VCaP (cell line): ENCODE results near the gene NDUFA5.

Experiments
- H3K27ac ChIP-seq: fragments of 450-650 bp; 2 replicates; pipeline ENCODE4 v1.5.1; 2017
- TF ChIP-seq, protein P1 (sequence below): fragments of 450-650 bp; conservative IDR thresholded peaks from 2 replicates; pipeline ENCODE4 v1.5.1; 2017; ENCODE audit warnings: mild to moderate bottlenecking, moderate library complexity

The NDUFA5 gene

DNA sequence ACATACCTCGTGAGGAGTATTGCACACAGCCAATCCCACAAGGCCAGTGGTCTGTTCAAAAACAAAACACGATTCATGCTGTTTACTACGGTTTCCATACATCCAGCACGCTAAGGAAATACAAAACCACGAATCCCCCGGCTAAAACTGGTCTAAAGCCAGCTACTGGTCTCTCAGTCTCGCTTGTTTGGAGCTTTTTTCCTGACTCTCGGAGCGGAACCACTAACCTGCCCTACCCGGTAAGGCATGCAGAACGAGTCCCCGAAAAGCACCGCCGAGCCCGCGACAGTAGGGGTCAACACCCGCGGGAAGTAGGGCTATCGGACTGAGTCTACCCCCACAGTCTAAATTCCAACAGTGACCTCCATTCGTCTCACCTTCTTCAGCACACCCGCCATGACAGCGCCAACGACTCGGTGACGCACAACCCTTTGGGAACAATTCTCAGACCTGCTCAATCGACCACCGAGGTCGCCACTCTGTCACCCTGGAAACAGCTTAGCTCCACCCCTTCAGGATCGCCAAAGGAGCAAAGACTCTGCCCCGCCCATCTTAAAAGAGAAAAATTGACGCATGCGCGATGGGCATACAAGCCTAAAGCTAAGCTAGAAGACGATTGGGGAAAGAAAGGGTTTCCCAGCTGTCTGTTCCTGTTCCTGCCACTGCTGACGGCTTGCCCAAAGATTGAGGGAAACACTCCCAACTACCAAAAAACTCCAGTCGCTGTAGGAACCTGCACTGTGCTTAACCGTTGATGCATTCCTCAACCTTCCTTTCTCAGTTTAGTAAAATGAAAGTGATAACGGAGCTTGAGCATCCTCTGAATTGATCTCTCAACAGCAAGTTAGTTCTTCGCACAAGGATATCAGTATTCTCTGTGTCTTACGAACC is at the start of gene NDUFA5:
NDUFA5 (minus strand) TSS at position 421 of the 891 bp plus-strand sequence; CDS start at position 398, 23 bp downstream.
- TF ChIP-seq, protein P1, sequence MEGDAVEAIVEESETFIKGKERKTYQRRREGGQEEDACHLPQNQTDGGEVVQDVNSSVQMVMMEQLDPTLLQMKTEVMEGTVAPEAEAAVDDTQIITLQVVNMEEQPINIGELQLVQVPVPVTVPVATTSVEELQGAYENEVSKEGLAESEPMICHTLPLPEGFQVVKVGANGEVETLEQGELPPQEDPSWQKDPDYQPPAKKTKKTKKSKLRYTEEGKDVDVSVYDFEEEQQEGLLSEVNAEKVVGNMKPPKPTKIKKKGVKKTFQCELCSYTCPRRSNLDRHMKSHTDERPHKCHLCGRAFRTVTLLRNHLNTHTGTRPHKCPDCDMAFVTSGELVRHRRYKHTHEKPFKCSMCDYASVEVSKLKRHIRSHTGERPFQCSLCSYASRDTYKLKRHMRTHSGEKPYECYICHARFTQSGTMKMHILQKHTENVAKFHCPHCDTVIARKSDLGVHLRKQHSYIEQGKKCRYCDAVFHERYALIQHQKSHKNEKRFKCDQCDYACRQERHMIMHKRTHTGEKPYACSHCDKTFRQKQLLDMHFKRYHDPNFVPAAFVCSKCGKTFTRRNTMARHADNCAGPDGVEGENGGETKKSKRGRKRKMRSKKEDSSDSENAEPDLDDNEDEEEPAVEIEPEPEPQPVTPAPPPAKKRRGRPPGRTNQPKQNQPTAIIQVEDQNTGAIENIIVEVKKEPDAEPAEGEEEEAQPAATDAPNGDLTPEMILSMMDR: no peak
- peak within 1 kb of the TSS; percentile 85 for H3K27ac ChIP-seq

DNA sequence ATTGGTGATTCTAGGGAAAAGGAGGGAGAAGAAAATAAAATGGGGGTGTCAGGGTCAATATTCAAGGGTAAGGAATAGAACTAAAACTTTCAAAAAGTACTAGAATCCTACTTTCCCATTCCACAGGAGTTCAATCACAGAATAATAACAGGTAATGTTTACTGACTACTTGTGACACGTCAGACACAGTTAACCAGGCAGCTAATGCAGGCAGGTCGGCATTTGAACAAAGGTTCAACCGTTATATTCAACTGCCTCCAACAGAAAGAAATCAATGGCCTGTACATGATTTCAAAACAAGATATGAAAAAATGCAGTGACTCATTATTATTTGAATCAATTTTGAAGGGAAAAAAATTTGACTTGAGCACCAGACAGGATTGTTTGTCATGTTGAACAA is 47.1 kb upstream of the NDUFA5 start:
- TF ChIP-seq, protein P1: no peak
- H3K27ac ChIP-seq: no peak overlapping the region

DNA sequence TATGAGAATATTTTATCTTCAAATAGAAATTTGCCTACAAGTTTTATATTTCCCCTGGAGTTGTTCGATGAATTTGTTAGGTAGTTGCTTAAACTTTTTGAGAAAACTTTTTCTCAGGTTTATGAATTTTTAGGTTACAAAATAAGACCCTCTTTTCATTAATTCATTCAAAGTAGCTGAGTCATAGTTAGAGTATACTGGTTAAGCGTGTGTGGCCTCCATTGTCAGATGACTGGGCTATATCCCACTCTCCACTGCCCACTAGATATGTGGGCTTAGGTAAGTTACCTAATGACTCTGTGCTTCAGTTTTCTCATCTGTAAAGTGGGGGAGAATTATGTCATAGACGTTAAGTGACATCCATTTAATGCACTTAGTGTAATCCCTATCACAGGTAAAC is 45.0 kb upstream of the NDUFA5 start:
- TF ChIP-seq, protein P1: no peak
- no peak overlapping the region for H3K27ac ChIP-seq

DNA sequence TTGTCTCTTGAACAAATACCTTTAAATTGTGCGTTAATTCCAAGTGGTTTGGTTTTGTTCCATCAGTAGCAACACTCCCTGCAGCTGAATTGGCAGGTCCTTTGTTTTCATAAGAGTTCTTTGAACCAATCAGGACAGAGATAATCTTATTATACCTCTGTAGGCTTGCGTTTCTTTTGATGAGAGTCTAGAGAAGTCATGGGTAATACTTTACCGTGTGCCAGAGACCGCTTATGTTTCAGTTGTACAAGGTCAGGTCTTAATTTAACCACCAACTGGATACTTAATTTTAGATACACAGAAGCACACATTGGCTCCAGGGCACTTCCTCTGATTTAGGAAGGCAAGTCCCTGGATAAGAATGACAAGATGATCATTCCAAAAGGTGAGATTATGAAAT is 43.9 kb upstream of the NDUFA5 start, which contains the start of gene ASB15:
ASB15 (plus strand) TSS at position 292 of the 400 bp plus-strand sequence. CDS start 12,682 bp downstream, outside the sequence.
- TF ChIP-seq, protein P1: no peak
- no peak within 1 kb of the TSS for H3K27ac ChIP-seq

DNA sequence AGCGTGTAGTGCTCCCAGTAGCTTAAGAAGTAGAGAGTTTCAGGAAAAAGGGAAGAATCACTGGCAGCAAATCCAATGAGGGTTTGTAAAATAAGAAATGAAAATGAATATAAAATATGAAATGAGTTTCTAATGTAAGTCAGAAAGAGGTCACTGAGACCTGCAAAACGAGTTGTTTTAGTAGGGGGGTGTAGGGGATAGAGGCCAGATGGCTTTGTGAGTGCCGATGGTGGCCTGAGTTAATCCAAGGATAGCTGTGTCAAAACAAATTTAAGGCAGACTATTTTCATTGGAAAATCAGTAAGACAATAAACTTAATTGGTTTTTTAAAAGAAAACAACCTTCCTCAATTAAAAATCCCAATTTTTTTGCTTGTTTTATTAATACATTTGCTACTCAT is 43.3 kb upstream of the NDUFA5 start:
- no peak overlapping the region for H3K27ac ChIP-seq
- TF ChIP-seq, protein P1: no peak

DNA sequence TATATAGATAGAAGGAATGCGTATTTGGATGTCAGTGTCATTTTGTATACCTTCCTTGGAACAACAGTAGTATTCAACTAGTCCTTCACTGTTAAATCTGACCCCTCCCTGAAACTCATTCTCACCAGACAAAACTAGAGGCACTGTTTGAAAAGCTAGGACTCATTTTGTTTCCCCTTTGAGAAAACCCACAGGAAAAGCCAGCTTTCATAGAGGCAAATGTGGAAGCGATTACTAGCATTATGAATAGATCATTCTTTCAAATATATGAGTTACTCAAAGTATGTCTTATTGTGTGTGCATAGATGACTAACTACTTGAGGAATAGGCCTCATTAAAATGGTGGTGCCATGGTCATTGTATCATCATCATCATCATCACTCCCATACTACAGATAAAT is 42.1 kb upstream of the NDUFA5 start:
- no peak overlapping the region for H3K27ac ChIP-seq
- TF ChIP-seq, protein P1: no peak

DNA sequence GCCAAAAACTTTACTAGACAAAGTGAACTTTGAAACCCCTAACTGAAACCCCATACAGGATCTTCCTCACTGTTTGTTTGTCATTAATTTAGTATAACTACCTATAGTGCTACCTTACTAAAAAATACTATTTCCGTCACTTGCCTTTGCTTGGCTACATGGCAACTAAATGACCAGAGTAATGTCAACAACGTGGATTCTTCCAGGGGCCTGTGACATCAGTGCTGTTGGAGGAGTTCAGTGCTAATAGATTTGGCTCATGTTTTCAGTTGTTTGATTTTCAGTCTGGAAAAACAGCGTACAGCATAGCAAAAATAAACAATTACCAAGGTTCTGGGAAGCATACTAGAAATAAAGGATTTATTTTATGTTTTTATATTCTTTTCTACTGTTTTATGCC is 41.0 kb upstream of the NDUFA5 start:
- H3K27ac ChIP-seq: no peak overlapping the region
- TF ChIP-seq, protein P1: no peak
